ENCODE measurements around the gene HDAC11.
A peak's percentile ranks its signal among the peaks of the same experiment; 100 is the strongest.
"Not testable (repeated sequence)": the region's sequence is repeated elsewhere in the genome, so short reads cannot be mapped to it uniquely, and the experiment has no call there.

The HDAC11 gene

DNA sequence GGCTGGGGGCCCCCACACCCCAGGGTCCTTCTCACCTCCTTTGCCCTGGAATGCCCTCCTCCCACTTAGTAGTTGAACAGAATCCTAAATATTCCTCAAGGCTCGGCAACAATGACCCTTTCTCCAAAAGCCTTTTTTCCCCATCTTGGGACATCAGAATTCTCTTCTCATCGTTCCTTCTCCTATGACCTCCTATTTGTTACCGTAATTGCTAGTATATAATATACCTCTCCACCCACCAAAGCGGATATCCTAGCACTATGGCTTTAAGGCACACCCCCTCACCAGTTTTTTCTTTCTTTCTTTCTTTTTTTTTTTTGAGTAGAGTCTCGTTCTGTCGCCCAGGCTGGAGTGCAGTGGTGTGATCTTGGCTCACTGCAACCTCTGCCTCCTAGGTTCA is 16.8 kb downstream of the HDAC11 start:
- CTCF ChIA-PET = interaction anchor here (0.6 to 5.5 kb wide), 26 partner anchors 8 to 895 kb away, joined by 3 to 155 read pairs (median 5); partner anchors contain the start of gene HDAC11
- POLR2A ChIA-PET = no interaction called here
- TF ChIP-seq, protein P1, sequence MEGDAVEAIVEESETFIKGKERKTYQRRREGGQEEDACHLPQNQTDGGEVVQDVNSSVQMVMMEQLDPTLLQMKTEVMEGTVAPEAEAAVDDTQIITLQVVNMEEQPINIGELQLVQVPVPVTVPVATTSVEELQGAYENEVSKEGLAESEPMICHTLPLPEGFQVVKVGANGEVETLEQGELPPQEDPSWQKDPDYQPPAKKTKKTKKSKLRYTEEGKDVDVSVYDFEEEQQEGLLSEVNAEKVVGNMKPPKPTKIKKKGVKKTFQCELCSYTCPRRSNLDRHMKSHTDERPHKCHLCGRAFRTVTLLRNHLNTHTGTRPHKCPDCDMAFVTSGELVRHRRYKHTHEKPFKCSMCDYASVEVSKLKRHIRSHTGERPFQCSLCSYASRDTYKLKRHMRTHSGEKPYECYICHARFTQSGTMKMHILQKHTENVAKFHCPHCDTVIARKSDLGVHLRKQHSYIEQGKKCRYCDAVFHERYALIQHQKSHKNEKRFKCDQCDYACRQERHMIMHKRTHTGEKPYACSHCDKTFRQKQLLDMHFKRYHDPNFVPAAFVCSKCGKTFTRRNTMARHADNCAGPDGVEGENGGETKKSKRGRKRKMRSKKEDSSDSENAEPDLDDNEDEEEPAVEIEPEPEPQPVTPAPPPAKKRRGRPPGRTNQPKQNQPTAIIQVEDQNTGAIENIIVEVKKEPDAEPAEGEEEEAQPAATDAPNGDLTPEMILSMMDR (IDR thresholded peaks at IDR 0.05; ENCODE audit: control extremely low read depth, extremely low read depth, low read depth, missing control alignments) = no peak
- DNase-seq (ENCODE audit: extremely low spot score) = no peak

DNA sequence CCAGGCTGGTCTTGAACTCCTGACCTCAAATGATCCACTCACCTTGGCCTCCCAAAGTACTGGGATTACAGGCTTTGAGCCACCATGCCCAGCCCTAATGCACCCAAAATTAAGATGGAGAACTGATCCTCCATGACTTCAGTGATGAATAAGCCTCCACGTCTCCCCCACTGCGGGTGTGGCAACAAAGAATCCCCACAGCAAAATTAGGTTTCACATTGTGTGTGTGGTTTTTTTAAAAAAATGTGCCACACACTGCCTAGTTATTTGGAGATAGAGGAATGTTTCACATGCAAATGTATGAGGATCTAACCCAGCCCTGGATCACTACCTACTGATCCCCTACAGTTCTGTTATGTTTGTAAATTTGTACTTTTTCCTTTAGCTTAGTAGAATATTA is 17.3 kb downstream of the HDAC11 start:
- TF ChIP-seq, protein P1 (IDR thresholded peaks at IDR 0.05; ENCODE audit: control extremely low read depth, extremely low read depth, low read depth, missing control alignments) = no peak
- DNase-seq (ENCODE audit: extremely low spot score) = no peak
- POLR2A ChIA-PET = no interaction called here
- CTCF ChIA-PET = interaction anchor here (0.9 to 5.5 kb wide), 5 partner anchors 45 to 405 kb away, joined by 3 to 64 read pairs (median 5); no protein-coding TSS in a partner anchor

DNA sequence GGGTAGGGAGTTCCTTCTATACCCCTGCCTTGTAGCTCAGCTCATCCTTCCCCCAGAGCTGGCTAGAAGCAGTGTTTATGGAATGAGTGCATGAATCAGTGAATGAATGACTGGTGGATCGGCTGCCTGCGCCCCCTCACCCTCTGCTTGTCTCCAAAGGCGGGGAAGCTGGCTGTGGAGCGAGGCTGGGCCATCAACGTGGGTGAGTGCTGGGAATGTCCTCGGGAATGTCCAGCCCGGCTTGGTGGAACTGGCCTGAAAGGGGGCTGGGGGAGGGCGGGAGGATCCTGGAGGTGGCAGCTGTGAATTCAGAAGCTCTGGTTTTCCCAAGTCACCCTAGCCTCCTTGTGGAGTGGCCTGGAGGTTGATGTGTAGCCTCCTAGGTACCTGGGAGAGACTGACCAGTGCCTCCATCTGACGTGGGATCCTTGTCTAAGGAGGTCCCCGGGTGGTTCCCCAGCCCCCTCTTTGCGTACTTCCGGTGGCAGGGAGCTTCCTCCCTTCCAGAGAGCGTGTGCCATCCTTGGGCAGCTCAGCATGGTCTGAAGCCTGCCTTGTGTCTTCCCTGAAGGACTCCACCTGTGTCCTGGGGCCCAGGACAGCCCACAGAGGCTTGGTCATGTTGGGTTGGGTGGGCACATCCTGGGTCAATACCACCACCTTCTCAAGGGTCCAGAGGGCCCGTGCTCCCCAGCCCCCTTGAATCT is 18.4 kb downstream of the HDAC11 start:
- ChIA-PET POLR2A (no interaction called here), CTCF (interaction anchor here (0.9 to 5.5 kb wide), 8 partner anchors 11 to 407 kb away, joined by 3 to 64 read pairs (median 3); no protein-coding TSS in a partner anchor)
- DNase-seq (ENCODE audit: extremely low spot score) = no peak
- TF ChIP-seq, protein P1 (IDR thresholded peaks at IDR 0.05; ENCODE audit: control extremely low read depth, extremely low read depth, low read depth, missing control alignments) = no peak

DNA sequence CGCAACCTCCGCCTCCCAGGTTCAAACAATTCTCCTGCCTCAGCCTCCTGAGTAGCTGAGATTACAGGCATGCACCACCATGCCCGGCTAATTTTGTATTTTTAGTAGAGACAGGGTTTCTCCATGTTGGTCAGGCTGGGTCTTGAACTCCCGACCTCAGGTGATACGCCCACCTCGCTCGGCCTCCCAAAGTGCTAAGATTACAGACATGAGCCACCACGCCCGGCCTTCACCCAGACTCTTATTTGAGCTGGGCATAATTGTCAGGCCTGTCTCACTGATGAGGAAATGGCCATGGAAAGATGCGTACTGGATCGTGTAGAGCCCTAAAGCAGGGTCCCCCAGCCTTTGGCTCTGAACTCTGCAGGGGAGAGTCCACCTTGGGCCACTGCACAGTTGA is 19.1 kb downstream of the HDAC11 start:
- POLR2A ChIA-PET = not testable (repeated sequence)
- CTCF ChIA-PET = interaction anchor here (1.2 to 5.5 kb wide), 6 partner anchors 8 to 158 kb away, joined by 3 to 64 read pairs (median 6); no protein-coding TSS in a partner anchor

DNA sequence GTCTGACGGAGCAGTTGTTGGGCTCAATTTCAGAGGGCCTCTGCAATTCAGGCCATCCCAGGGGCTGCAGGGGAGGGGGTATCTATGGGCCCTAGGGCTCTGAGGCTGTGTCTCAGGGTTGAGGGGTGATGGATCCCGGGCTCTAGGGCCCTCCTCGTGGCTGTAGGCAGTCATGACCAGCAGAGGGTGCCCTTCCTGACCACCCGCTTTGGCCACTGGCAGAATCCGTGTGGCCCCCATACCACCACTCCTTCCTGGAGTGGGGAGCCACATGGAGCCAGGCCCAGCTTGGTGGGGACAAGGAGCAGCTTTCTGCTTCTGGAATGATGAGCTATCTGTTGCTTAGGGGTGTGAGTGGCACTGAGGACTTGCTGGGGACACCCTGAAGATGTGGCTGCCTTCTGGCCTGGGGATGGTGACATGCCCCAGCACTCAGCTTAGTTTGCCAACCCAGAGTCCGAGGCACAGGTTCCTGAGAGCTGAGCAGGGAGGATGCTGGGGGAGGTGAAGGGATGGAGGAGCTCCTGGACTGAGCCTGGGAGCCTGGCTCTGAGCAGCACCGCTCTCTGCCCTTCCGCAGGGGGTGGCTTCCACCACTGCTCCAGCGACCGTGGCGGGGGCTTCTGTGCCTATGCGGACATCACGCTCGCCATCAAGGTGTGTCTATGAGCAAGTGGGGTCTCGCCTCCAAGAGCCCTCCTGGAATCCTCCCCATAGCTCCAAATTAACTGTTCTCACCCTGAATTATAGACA is 20.2 kb downstream of the HDAC11 start:
- ChIA-PET POLR2A (interaction anchor here (0.6 kb wide), 1 partner anchor 81 kb away, joined by 6 read pairs; no protein-coding TSS in a partner anchor), CTCF (interaction anchor here (1.0 to 5.5 kb wide), 7 partner anchors 9 to 386 kb away, joined by 3 to 64 read pairs (median 3); no protein-coding TSS in a partner anchor)
- TF ChIP-seq, protein P1 (IDR thresholded peaks at IDR 0.05; ENCODE audit: control extremely low read depth, extremely low read depth, low read depth, missing control alignments) = peak; percentile 50
- DNase-seq (ENCODE audit: extremely low spot score) = peak; percentile 61

More for the DNA sequence above, 19.1 kb downstream of the HDAC11 start:
- DNase-seq (ENCODE audit: extremely low spot score) = not testable (repeated sequence)

DNA sequence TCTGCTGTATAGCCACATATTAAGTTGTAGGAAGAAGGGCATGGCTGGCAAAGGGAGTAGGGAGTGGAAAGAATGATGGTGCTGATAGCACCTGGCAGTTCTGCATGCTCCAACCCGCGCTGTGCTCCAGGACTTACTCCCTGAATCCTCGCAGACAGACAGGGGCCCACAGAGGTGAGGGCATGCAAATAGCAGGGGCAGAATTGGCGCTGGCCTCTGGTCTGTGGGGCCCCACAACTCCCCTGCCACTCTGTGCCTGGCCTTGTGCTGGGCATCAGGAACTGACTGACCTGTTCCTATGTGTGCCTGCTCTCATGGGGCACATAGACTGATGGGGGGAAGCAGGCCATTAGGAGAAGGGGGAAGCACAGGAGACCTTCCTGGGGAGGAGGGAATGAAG is 20.9 kb downstream of the HDAC11 start:
- ChIA-PET CTCF (interaction anchor here (1.0 to 5.5 kb wide), 6 partner anchors 10 to 385 kb away, joined by 3 to 64 read pairs (median 4); no protein-coding TSS in a partner anchor), POLR2A (no interaction called here)
- DNase-seq (ENCODE audit: extremely low spot score) = no peak
- TF ChIP-seq, protein P1 (IDR thresholded peaks at IDR 0.05; ENCODE audit: control extremely low read depth, extremely low read depth, low read depth, missing control alignments) = no peak

All from GM10248 (cell line).